Suprapubic skin (tissue), 4 donors: Measurements from ENCODE around the gene PIP5K1B.

Experiments
- EP300 ChIP-seq: sonication (generic); formaldehyde crosslinking; IDR thresholded peaks from one replicate; pipeline ENCODE4 v1.6.1; 2017; ENCODE audit warnings: antibody characterized with exemption
- POLR2A ChIP-seq, 2 donors: fragments of 450-650 bp; IDR thresholded peaks; one replicate each; pipeline ENCODE4 v1.6.1; 2017; ENCODE audit warnings: antibody characterized with exemption in 2 of 2, mild to moderate bottlenecking in 2 of 2, moderate library complexity in 2 of 2
- POLR2AphosphoS5 ChIP-seq, 3 donors: sonication (generic); formaldehyde crosslinking; IDR thresholded peaks; one replicate each; pipeline ENCODE4 v1.6.1; 2017; ENCODE audit warnings: antibody characterized with exemption in 3 of 3
- TF ChIP-seq, protein P1 (sequence below), 2 donors: fragments of 200-600 bp in 1 of 2; fragments of 450-650 bp in 1 of 2; sonication (generic) in 1 of 2; IDR thresholded peaks; one replicate each; pipeline ENCODE4 v1.5.1; 2016 to 2019; ENCODE audit warnings: antibody characterized with exemption in 2 of 2, mild to moderate bottlenecking in 1 of 2, moderate library complexity in 1 of 2

GRCh38 chr9:68979538-68980314 lies 274.7 kb downstream of the PIP5K1B start:
- TF ChIP-seq POLR2A (IDR thresholded peaks at IDR 0.05) (no peak), POLR2AphosphoS5 (IDR thresholded peaks at IDR 0.05) (no peak), EP300 (no peak)
- TF ChIP-seq, protein P1, sequence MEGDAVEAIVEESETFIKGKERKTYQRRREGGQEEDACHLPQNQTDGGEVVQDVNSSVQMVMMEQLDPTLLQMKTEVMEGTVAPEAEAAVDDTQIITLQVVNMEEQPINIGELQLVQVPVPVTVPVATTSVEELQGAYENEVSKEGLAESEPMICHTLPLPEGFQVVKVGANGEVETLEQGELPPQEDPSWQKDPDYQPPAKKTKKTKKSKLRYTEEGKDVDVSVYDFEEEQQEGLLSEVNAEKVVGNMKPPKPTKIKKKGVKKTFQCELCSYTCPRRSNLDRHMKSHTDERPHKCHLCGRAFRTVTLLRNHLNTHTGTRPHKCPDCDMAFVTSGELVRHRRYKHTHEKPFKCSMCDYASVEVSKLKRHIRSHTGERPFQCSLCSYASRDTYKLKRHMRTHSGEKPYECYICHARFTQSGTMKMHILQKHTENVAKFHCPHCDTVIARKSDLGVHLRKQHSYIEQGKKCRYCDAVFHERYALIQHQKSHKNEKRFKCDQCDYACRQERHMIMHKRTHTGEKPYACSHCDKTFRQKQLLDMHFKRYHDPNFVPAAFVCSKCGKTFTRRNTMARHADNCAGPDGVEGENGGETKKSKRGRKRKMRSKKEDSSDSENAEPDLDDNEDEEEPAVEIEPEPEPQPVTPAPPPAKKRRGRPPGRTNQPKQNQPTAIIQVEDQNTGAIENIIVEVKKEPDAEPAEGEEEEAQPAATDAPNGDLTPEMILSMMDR (IDR thresholded peaks at IDR 0.05): no peak
